Dermis microvascular lymphatic vessel endothelial cell (primary cell): ENCODE data around the gene ZNF182. TPM values are rescaled to one million over a fixed set of nuclear protein-coding genes. Genes with fewer than 3 reads are reported as not detected.

Experiments used
- total RNA-seq: library from RNA; depleted of rRNA; stranded (reverse); fragments of >200 nt; gene quantifications from 2 replicates; pipeline ENCODE4 v1.2.1, GENCODE V29; 2014

The ZNF182 gene
- total RNA-seq, 1 donor from 2014 or later = 1.8 TPM

Other genes with a start within 250 kb of the ZNF182 start
- 3.3 and 4.0 TPM in 2 replicates for gene ZNF81, start 167.1 kb downstream of the ZNF182 start, total RNA-seq
- gene SPACA5, start 3.0 kb upstream of the ZNF182 start, total RNA-seq = not detected in 2 replicates
- gene ZNF630, start 67.7 kb upstream of the ZNF182 start, total RNA-seq = 1.3 TPM in 2 replicates
- not detected in 2 replicates for gene SPACA5B, start 126.6 kb upstream of the ZNF182 start, total RNA-seq
- not detected in 2 replicates for gene SSX5, start 192.8 kb upstream of the ZNF182 start, total RNA-seq